H1 (cell line): ENCODE data around the gene TCF7L2. TPM values are rescaled to one million over a fixed set of nuclear protein-coding genes. Genes with fewer than 3 reads are reported as not detected.

Experiments
- BACH1 ChIP-seq: IDR thresholded peaks from 2 replicates; pipeline ENCODE4 v1.6.1; 2012; ENCODE audit warnings: low read length, improper control_type of control experiment
- BCL11A ChIP-seq, 2 experiments: IDR thresholded peaks; one replicate each; pipeline ENCODE4 v1.6.1; 2011; ENCODE audit warnings: low read depth in 2 of 2, low read length in 2 of 2, mild to moderate bottlenecking in 2 of 2
- CBX8 ChIP-seq: fragments of 300-800, 300-1000 bp; sonication (generic); IDR thresholded peaks from 2 replicates; pipeline ENCODE4 v1.7.1; 2016; ENCODE audit warnings: low read depth, low read length, borderline replicate concordance
- CEBPB ChIP-seq: IDR thresholded peaks from 2 replicates; pipeline ENCODE4 v1.6.1; 2012; ENCODE audit warnings: low read depth, low read length
- CHD7 ChIP-seq: fragments of 300-600 bp; sonication (generic); IDR thresholded peaks from 2 replicates; pipeline ENCODE4 v1.7.1; 2012; ENCODE audit warnings: low read length, moderate library complexity, mild to moderate bottlenecking, inconsistent platforms; ENCODE audit not compliant: insufficient replicate concordance
- MAFK ChIP-seq: IDR thresholded peaks from 2 replicates; pipeline ENCODE4 v1.6.1; 2012; ENCODE audit warnings: low read depth, mild to moderate bottlenecking, improper control_type of control experiment, low read length
- MAX ChIP-seq: IDR thresholded peaks from 2 replicates; pipeline ENCODE4 v1.6.1; 2012; ENCODE audit warnings: inconsistent platforms
- NANOG ChIP-seq: IDR thresholded peaks from 2 replicates; pipeline ENCODE4 v1.6.1; 2011; ENCODE audit warnings: low read length, low read depth, mild to moderate bottlenecking, inconsistent platforms; ENCODE audit not compliant: insufficient read depth, poor library complexity, severe bottlenecking
- SP4 ChIP-seq: IDR thresholded peaks from 2 replicates; pipeline ENCODE4 v1.6.1; 2012; ENCODE audit warnings: low read length, inconsistent platforms
- TCF12 ChIP-seq: IDR thresholded peaks from 2 replicates; pipeline ENCODE4 v1.6.1; 2011; ENCODE audit warnings: low read depth, mild to moderate bottlenecking, low read length
- polyA plus RNA-seq, 7 experiments: library from polyadenylated mRNA; depleted of rRNA in 3 of 7; stranded (reverse) in 5 of 7; unstranded in 2 of 7; fragments of >200 nt in 5 of 7; fragments of 200-250 nt in 2 of 7; gene quantifications; 1 replicate in 5 of 7; 2 replicates in 1 of 7; 4 replicates in 1 of 7; pipeline versions ENCODE4 v1.2.1 to v1.2.3, GENCODE V29; 2011 to 2013; ENCODE audit warnings: missing spikeins in 2 of 7, mixed read lengths in 2 of 7
- total RNA-seq: library from RNA; stranded (reverse); fragmentation: NEBNext Ultra II Directional; extraction: Animal tissue kit (Norgen Biotek cat#: 25700); gene quantifications from 2 replicates; pipeline ENCODE4 v1.2.1, GENCODE V29; 2021

Gene TCF7L2
- total and polyA plus RNA-seq, 2 of the 8 experiments (the other 6 are each of a cell fraction or from before 2014, with no cell fraction given) = 33.9 to 67.3 TPM

- TF ChIP-seq CHD7 (no peak), NANOG (no peak), BCL11A (IDR thresholded peaks at IDR 0.05; ENCODE audit: low read depth in 2 of 2, low read length in 2 of 2) (no peak), TCF12 (no peak), CEBPB (no peak), MAX (no peak), SP4 (no peak), CBX8 (no peak), BACH1 (no peak), MAFK (no peak)
These were observed 92.0 kb downstream of the TCF7L2 start (continued) for GRCh38 chr10:113041841-113042750.
